Panc1 (cell line): Measurements from ENCODE around the gene KNSTRN. TPM values are rescaled to one million over a fixed set of nuclear protein-coding genes. Genes with fewer than 3 reads are reported as not detected.

Source experiments
- ATAC-seq: fragments of 200-7000 bp; cut with Tn5 transposase; 2 replicates; pipeline ENCODE4 v1.9.1; 2020; ENCODE audit warnings: mild to moderate bottlenecking, moderate library complexity
- BruUV-seq: library from RNA; stranded (reverse); fragments of 400-500 nt; replicated peaks from 2 replicates; lab custom pipeline; 2021; lab: Mats Ljungman, UMichigan
- CTCF ChIA-PET: fragments of 300-600 bp; sonication (Branson Sonifier 250); formaldehyde crosslinking; loops from one replicate; lab custom pipeline; 2022; ENCODE audit warnings: antibody characterized with exemption; lab: Charles Lee
- POLR2A ChIA-PET: fragments of 300-600 bp; sonication (Branson Sonifier 250); formaldehyde crosslinking; loops from one replicate; lab custom pipeline; 2022; ENCODE audit warnings: antibody characterized with exemption; lab: Charles Lee
- DNase-seq: peaks from one replicate; pipeline ENCODE4 v3.0.0-alpha.2; 2010; ENCODE audit warnings: low read depth, low spot score
- H3K27ac ChIP-seq: 2 replicates; pipeline ENCODE4 v1.5.1; 2011; ENCODE audit warnings: mild to moderate bottlenecking, low read length, inconsistent platforms
- H3K27me3 ChIP-seq: fragments of 200-500 bp; sonication (Bioruptor generic); 2 replicates; pipeline ENCODE4 v1.6.0; 2014; ENCODE audit warnings: low read length, inconsistent platforms; ENCODE audit not compliant: control insufficient read depth, insufficient read depth
- H3K36me3 ChIP-seq: fragments of 200-500 bp; sonication (Bioruptor generic); 2 replicates; pipeline ENCODE4 v1.5.1; 2014; ENCODE audit warnings: inconsistent platforms, mild to moderate bottlenecking, low read length, moderate library complexity; ENCODE audit not compliant: control insufficient read depth, insufficient read depth
- H3K4me1 ChIP-seq: 2 replicates; pipeline ENCODE4 v1.5.1; 2011; ENCODE audit warnings: inconsistent platforms, mild to moderate bottlenecking, low read length, moderate library complexity; ENCODE audit not compliant: control insufficient read depth, insufficient read depth
- H3K4me3 ChIP-seq, 2 experiments: 2 replicates each; pipeline ENCODE4 v1.5.1; 2011 to 2012; ENCODE audit warnings: low read depth in 2 of 2, low read length in 2 of 2, mild to moderate bottlenecking in 2 of 2, inconsistent platforms in 1 of 2, moderate library complexity in 1 of 2
- H3K9me3 ChIP-seq: fragments of 200-500 bp; sonication (Bioruptor generic); 2 replicates; pipeline ENCODE4 v1.5.1; 2014; ENCODE audit warnings: low read depth, mild to moderate bottlenecking, inconsistent platforms, low read length, moderate library complexity; ENCODE audit not compliant: control insufficient read depth, insufficient read depth
- CTCF ChIP-seq: fragments of 450-650 bp; IDR thresholded peaks from 2 replicates; pipeline ENCODE4 v1.5.1; 2017; ENCODE audit warnings: mild to moderate bottlenecking
- POLR2AphosphoS5 ChIP-seq: IDR thresholded peaks from 2 replicates; pipeline ENCODE4 v1.6.1; 2012; ENCODE audit warnings: mild to moderate bottlenecking, low read depth, low read length, moderate library complexity
- REST ChIP-seq, 2 experiments: IDR thresholded peaks; 2 replicates each; pipeline ENCODE4 v1.6.1; 2011 to 2012; ENCODE audit warnings: low read depth in 2 of 2, control low read depth in 1 of 2, low read length in 1 of 2, mild to moderate bottlenecking in 1 of 2, moderate library complexity in 1 of 2; ENCODE audit not compliant: insufficient read depth in 1 of 2
- SIN3A ChIP-seq: IDR thresholded peaks from 2 replicates; pipeline ENCODE4 v1.6.1; 2012; ENCODE audit warnings: low read depth, mild to moderate bottlenecking, low read length, moderate library complexity, borderline replicate concordance; ENCODE audit not compliant: insufficient read depth
- TCF7L2 ChIP-seq: IDR thresholded peaks from 2 replicates; pipeline ENCODE4 v1.6.1; 2011; ENCODE audit warnings: mild to moderate bottlenecking, low read depth, low read length, inconsistent platforms
- in situ Hi-C: cut with HindIII; loops from 2 replicates; pipeline ENCODE4 v1.10.0; 2016; ENCODE audit warnings: low sequenced_read_pairs, low pct_unique_long_range_greater_than_20kb
- intact Hi-C: fragments of 100-400 bp; cut with micrococcal nuclease; formaldehyde crosslinking; loops from one replicate; pipeline ENCODE4 v1.10.0; 2022; ENCODE audit not compliant: unreplicated experiment
- total RNA-seq: library from RNA; stranded (reverse); gene quantifications from one replicate; pipeline ENCODE4 v1.2.1, GENCODE V29; 2021; ENCODE audit not compliant: unreplicated experiment

The KNSTRN gene
- total RNA-seq, 1 experiment from 2014 or later: 74.6 TPM

- intact Hi-C loops: no loop called here
- ATAC-seq (peak; percentile 85), DNase-seq (no peak)
- Histone ChIP-seq H3K9me3 (no peaks in the 10 kb centered on the region), H3K36me3 (no peaks in the 10 kb centered on the region), H3K4me3 (0 out of 4 replicates have a peak overlapping the region, but pooled peaks of 1 of the 2 experiments have one; percentile 8), H3K27me3 (no peaks in the 10 kb centered on the region), H3K27ac (no peak overlapping the region), H3K4me1 (no peaks in the 10 kb centered on the region)
- POLR2A ChIA-PET: interaction anchor here (0.6 kb wide), 1 partner anchor 55 kb away, joined by 3 read pairs; no protein-coding TSS in a partner anchor
- CTCF ChIA-PET: interaction anchor here (0.7 to 1.8 kb wide), 3 partner anchors 23 to 144 kb away, joined by 3 to 12 read pairs (median 5); no protein-coding TSS in a partner anchor
- no TSS peak for BruUV-seq
- TF ChIP-seq REST (IDR thresholded peaks at IDR 0.05; ENCODE audit: insufficient read depth in 1 of 2, low read depth in 2 of 2, low read length in 1 of 2): 0 out of 4 replicates have a peak, but pooled peaks of 1 of the 2 experiments have one; percentile 1
- 0 out of 2 replicates have a peak, but pooled peaks have one; percentile 12 for TF ChIP-seq SIN3A
- no peak for TF ChIP-seq TCF7L2
- TF ChIP-seq CTCF: peak; percentile 89
- no peak for TF ChIP-seq POLR2AphosphoS5
- in situ Hi-C loops: no loop called here
Observed at GRCh38 chr15:40367686-40368611, 14.6 kb upstream of the KNSTRN start.

- no peak overlapping the region for H3K4me3 ChIP-seq
- no TSS peak for BruUV-seq
- no peak for TF ChIP-seq REST (IDR thresholded peaks at IDR 0.05; ENCODE audit: insufficient read depth in 1 of 2, low read depth in 2 of 2, low read length in 1 of 2)
- TF ChIP-seq POLR2AphosphoS5: no peak
- TF ChIP-seq CTCF: no peak
- TF ChIP-seq SIN3A: no peak
- no peak for TF ChIP-seq TCF7L2
- no peaks in the 10 kb centered on the region for H3K9me3 ChIP-seq
- no peaks in the 10 kb centered on the region for H3K36me3 ChIP-seq
- DNase-seq (no peak), ATAC-seq (no peak)
- in situ Hi-C loops: no loop called here
- no peaks in the 10 kb centered on the region for H3K4me1 ChIP-seq
- no peaks in the 10 kb centered on the region for H3K27me3 ChIP-seq
- CTCF ChIA-PET: interaction anchor here (0.6 to 1.8 kb wide), 4 partner anchors 29 to 663 kb away, joined by 3 to 5 read pairs (median 3); no protein-coding TSS in a partner anchor
- intact Hi-C loops: no loop called here
- no peak overlapping the region for H3K27ac ChIP-seq
- POLR2A ChIA-PET: interaction anchor here (0.6 kb wide), 1 partner anchor 54 kb away, joined by 3 read pairs; no protein-coding TSS in a partner anchor
Observed at GRCh38 chr15:40368719-40369473, 13.6 kb upstream of the KNSTRN start.
